ENCODE data around the gene CSGALNACT2.

Gene CSGALNACT2

GRCh38 chr10:43125881-43126731 lies 12.1 kb upstream of the CSGALNACT2 start:
- Histone ChIP-seq H3K79me2 (no peaks in the 10 kb centered on the region), H3K9me3 (ENCODE audit: control insufficient read depth, low read length) (no peaks in the 10 kb centered on the region), H3K4me2 (ENCODE audit: low read length) (no peak overlapping the region), H3K4me3 (ENCODE audit: low read depth, low read length) (no peak overlapping the region), H3K27me3 (ENCODE audit: control insufficient read depth, insufficient read depth, low read length) (no peaks in the 10 kb centered on the region), H3K4me1 (no peaks in the 10 kb centered on the region), H3K27ac (no peak overlapping the region), H3K36me3 (ENCODE audit: control insufficient read depth, insufficient read depth, low read length) (no peaks in the 10 kb centered on the region), H2AFZ (no peak overlapping the region), H3K9ac (no peak overlapping the region)
- no peak for TF ChIP-seq CTCF (IDR thresholded peaks at IDR 0.05)

GRCh38 chr10:43126759-43127424 lies 11.4 kb upstream of the CSGALNACT2 start:
- no peak for TF ChIP-seq CTCF (IDR thresholded peaks at IDR 0.05)
- H2AFZ ChIP-seq: no peak overlapping the region
- no peaks in the 10 kb centered on the region for H3K36me3 ChIP-seq (ENCODE audit: control insufficient read depth, insufficient read depth, low read length)
- H3K4me2 ChIP-seq (ENCODE audit: low read length): no peak overlapping the region
- no peak overlapping the region for H3K27ac ChIP-seq
- no peak overlapping the region for H3K9ac ChIP-seq
- H3K4me1 ChIP-seq: no peaks in the 10 kb centered on the region
- H3K27me3 ChIP-seq (ENCODE audit: control insufficient read depth, insufficient read depth, low read length): no peaks in the 10 kb centered on the region
- H3K4me3 ChIP-seq (ENCODE audit: low read depth, low read length): no peak overlapping the region
- no peaks in the 10 kb centered on the region for H3K79me2 ChIP-seq
- no peaks in the 10 kb centered on the region for H3K9me3 ChIP-seq (ENCODE audit: control insufficient read depth, low read length)

- H2AFZ ChIP-seq: no peak overlapping the region
- H3K27me3 ChIP-seq (ENCODE audit: control insufficient read depth, insufficient read depth, low read length): no peaks in the 10 kb centered on the region
- TF ChIP-seq CTCF (IDR thresholded peaks at IDR 0.05): no peak
- H3K27ac ChIP-seq: no peak overlapping the region
- H3K4me3 ChIP-seq (ENCODE audit: low read depth, low read length): no peak overlapping the region
- H3K36me3 ChIP-seq (ENCODE audit: control insufficient read depth, insufficient read depth, low read length): no peaks in the 10 kb centered on the region
- no peak overlapping the region for H3K4me2 ChIP-seq (ENCODE audit: low read length)
- H3K9me3 ChIP-seq (ENCODE audit: control insufficient read depth, low read length): no peaks in the 10 kb centered on the region
- H3K4me1 ChIP-seq: no peaks in the 10 kb centered on the region
- no peak overlapping the region for H3K9ac ChIP-seq
- H3K79me2 ChIP-seq: no peaks in the 10 kb centered on the region
Observed at GRCh38 chr10:43127442-43127841, 10.8 kb upstream of the CSGALNACT2 start.

GRCh38 chr10:43128331-43128730 lies 9.9 kb upstream of the CSGALNACT2 start:
- Histone ChIP-seq H3K4me3 (ENCODE audit: low read depth, low read length) (no peak overlapping the region), H3K4me2 (ENCODE audit: low read length) (no peak overlapping the region), H3K9me3 (ENCODE audit: control insufficient read depth, low read length) (no peaks in the 10 kb centered on the region), H2AFZ (no peak overlapping the region), H3K27ac (no peak overlapping the region), H3K36me3 (ENCODE audit: control insufficient read depth, insufficient read depth, low read length) (no peaks in the 10 kb centered on the region), H3K9ac (no peak overlapping the region), H3K79me2 (no peaks in the 10 kb centered on the region), H3K27me3 (ENCODE audit: control insufficient read depth, insufficient read depth, low read length) (no peaks in the 10 kb centered on the region), H3K4me1 (no peaks in the 10 kb centered on the region)
- TF ChIP-seq CTCF (IDR thresholded peaks at IDR 0.05): no peak
